Activated naive CD4-positive, alpha-beta T cell treated with anti-CD3 and anti-CD28 coated beads, Interleukin-2, amount 50 U/mL, for 72 hours (primary cell): Measurements from ENCODE around the gene DIPK1C. TPM values are rescaled to one million over a fixed set of nuclear protein-coding genes. Genes with fewer than 3 reads are reported as not detected.

Source experiments
- ATAC-seq, 2 donors: fragments of 150-1000 bp; cut with Tn5 transposase; 2 replicates each; pipeline ENCODE4 v1.10.0; 2021; ENCODE audit warnings: mild to moderate bottlenecking in 2 of 2, moderate library complexity in 2 of 2
- DNase-seq, 2 donors: peaks; one replicate each; pipeline ENCODE4 v3.0.0; 2021 to 2022; ENCODE audit warnings: low spot score in 2 of 2
- H3K27ac Mint-ChIP-seq, 2 donors: one replicate each; pipeline ENCODE4 v1.8.0; 2022; ENCODE audit warnings: mild to moderate bottlenecking in 2 of 2, mixed read lengths in 2 of 2
- H3K36me3 Mint-ChIP-seq, 2 donors: one replicate each; pipeline ENCODE4 v1.8.0; 2022; ENCODE audit warnings: mixed read lengths in 2 of 2
- H3K9me3 Mint-ChIP-seq, 2 donors: one replicate each; pipeline ENCODE4 v1.8.0; 2022; ENCODE audit warnings: mixed read lengths in 2 of 2
- total RNA-seq, 2 donors: library from RNA; stranded (reverse); gene quantifications; one replicate each; pipeline ENCODE4 v1.2.3, GENCODE V29; 2022

The DIPK1C gene
- total RNA-seq, 2 donors from 2014 or later: not detected

- no peaks in the 10 kb centered on the region for H3K36me3 Mint-ChIP-seq
- H3K27ac Mint-ChIP-seq: no peak overlapping the region
- peaks cover 0 to 4% of the 10 kb centered on the region in 2 donors for H3K9me3 Mint-ChIP-seq
- no peak for ATAC-seq
- DNase-seq: no peak
Observed at GRCh38 chr18:74416124-74416523, 41.0 kb downstream of the DIPK1C start.

GRCh38 chr18:74414953-74415515, 42.1 kb downstream of the DIPK1C start:
- Mint-ChIP-seq H3K27ac (no peak overlapping the region), H3K9me3 (no peaks in the 10 kb centered on the region), H3K36me3 (no peaks in the 10 kb centered on the region)
- ATAC-seq: no peak
- DNase-seq: no peak

- H3K27ac Mint-ChIP-seq: no peak overlapping the region
- H3K36me3 Mint-ChIP-seq: peaks cover 0 to 3% of the 10 kb centered on the region in 2 donors
- peaks cover 0 to 2% of the 10 kb centered on the region in 2 donors for H3K9me3 Mint-ChIP-seq
- DNase-seq (no peak), ATAC-seq (no peak)
Observed at GRCh38 chr18:74413836-74414235, 43.3 kb downstream of the DIPK1C start.

- no peak for DNase-seq
- H3K9me3 Mint-ChIP-seq: peaks cover 4 to 12% of the 10 kb centered on the region in 2 donors
- H3K27ac Mint-ChIP-seq: peak overlapping the region in 1 of 2 donors; percentile 57
- H3K36me3 Mint-ChIP-seq: peaks cover 0 to 5% of the 10 kb centered on the region in 2 donors
- ATAC-seq: no peak
Observed at GRCh38 chr18:74412116-74412880, 44.8 kb downstream of the DIPK1C start.

GRCh38 chr18:74411475-74411874, 45.6 kb downstream of the DIPK1C start:
- Mint-ChIP-seq H3K9me3 (peaks cover 4 to 12% of the 10 kb centered on the region in 2 donors), H3K36me3 (peaks cover 0 to 5% of the 10 kb centered on the region in 2 donors), H3K27ac (peak overlapping the region in 1 of 2 donors; percentile 57)
- DNase-seq (no peak), ATAC-seq (peak in 1 of 2 donors; percentile 62)

GRCh38 chr18:74410441-74410992, 46.6 kb downstream of the DIPK1C start:
- peaks cover 4 to 12% of the 10 kb centered on the region in 2 donors for H3K9me3 Mint-ChIP-seq
- DNase-seq (no peak), ATAC-seq (no peak)
- peak overlapping the region in 1 of 2 donors; percentile 36 for H3K27ac Mint-ChIP-seq
- peaks cover 0 to 5% of the 10 kb centered on the region in 2 donors for H3K36me3 Mint-ChIP-seq

GRCh38 chr18:74407888-74408287, 49.2 kb downstream of the DIPK1C start:
- peaks cover 4 to 19% of the 10 kb centered on the region in 2 donors for H3K9me3 Mint-ChIP-seq
- H3K36me3 Mint-ChIP-seq: peaks cover 0 to 5% of the 10 kb centered on the region in 2 donors
- DNase-seq (no peak), ATAC-seq (peak in 1 of 2 donors; percentile 26)
- peak overlapping the region; percentile 67 to 91 for H3K27ac Mint-ChIP-seq

- Mint-ChIP-seq H3K36me3 (no peaks in the 10 kb centered on the region), H3K27ac (no peak overlapping the region), H3K9me3 (peaks cover 0 to 10% of the 10 kb centered on the region in 2 donors)
- ATAC-seq (no peak), DNase-seq (no peak)
Observed at GRCh38 chr18:74402806-74403433, 54.2 kb downstream of the DIPK1C start.

GRCh38 chr18:74400813-74401212, 56.3 kb downstream of the DIPK1C start:
- peaks cover 0 to 6% of the 10 kb centered on the region in 2 donors for H3K9me3 Mint-ChIP-seq
- H3K27ac Mint-ChIP-seq: no peak overlapping the region
- no peaks in the 10 kb centered on the region for H3K36me3 Mint-ChIP-seq
- ATAC-seq (no peak), DNase-seq (no peak)

GRCh38 chr18:74399091-74399887, 57.8 kb downstream of the DIPK1C start:
- no peak overlapping the region for H3K27ac Mint-ChIP-seq
- no peak for ATAC-seq

GRCh38 chr18:74397572-74397971, 59.5 kb downstream of the DIPK1C start:
- Mint-ChIP-seq H3K27ac (no peak overlapping the region), H3K9me3 (no peaks in the 10 kb centered on the region), H3K36me3 (no peaks in the 10 kb centered on the region)
- DNase-seq (no peak), ATAC-seq (no peak)

More at GRCh38 chr18:74399091-74399887, 57.8 kb downstream of the DIPK1C start:
- no peak for DNase-seq
- no peaks in the 10 kb centered on the region for H3K9me3 Mint-ChIP-seq
- H3K36me3 Mint-ChIP-seq: no peaks in the 10 kb centered on the region

- H3K27ac Mint-ChIP-seq: no peak overlapping the region
- H3K36me3 Mint-ChIP-seq: no peaks in the 10 kb centered on the region
- H3K9me3 Mint-ChIP-seq: no peaks in the 10 kb centered on the region
- no peak for ATAC-seq
- DNase-seq: no peak
Observed at GRCh38 chr18:74396171-74397169, 60.6 kb downstream of the DIPK1C start.

GRCh38 chr18:74395648-74396154, 61.4 kb downstream of the DIPK1C start:
- no peak for DNase-seq
- Mint-ChIP-seq H3K27ac (no peak overlapping the region), H3K9me3 (no peaks in the 10 kb centered on the region), H3K36me3 (no peaks in the 10 kb centered on the region)
- no peak for ATAC-seq

- Mint-ChIP-seq H3K9me3 (no peaks in the 10 kb centered on the region), H3K36me3 (no peaks in the 10 kb centered on the region), H3K27ac (no peak overlapping the region)
- ATAC-seq (no peak), DNase-seq (no peak)
Observed at GRCh38 chr18:74395006-74395405, 62.1 kb downstream of the DIPK1C start.

- Mint-ChIP-seq H3K36me3 (no peaks in the 10 kb centered on the region), H3K27ac (no peak overlapping the region), H3K9me3 (no peaks in the 10 kb centered on the region)
- ATAC-seq (no peak), DNase-seq (no peak)
Observed at GRCh38 chr18:74392323-74392722, 64.8 kb downstream of the DIPK1C start.
